Peyer's patch (tissue), 4 donors: Measurements from ENCODE around the gene CTSC.

ENCODE experiments used
- CTCF ChIP-seq, 6 experiments: fragments of 450-650 bp in 4 of 6; fragments of 200-600 bp in 2 of 6; sonication (generic) in 1 of 6; IDR thresholded peaks; one replicate each; pipeline ENCODE4 v1.5.1; 2017 to 2019; ENCODE audit warnings: antibody characterized with exemption in 6 of 6, mild to moderate bottlenecking in 3 of 6, moderate library complexity in 1 of 6
- POLR2A ChIP-seq, 2 donors: fragments of 450-650 bp; IDR thresholded peaks; one replicate each; pipeline ENCODE4 v1.5.1; 2017; ENCODE audit warnings: antibody characterized with exemption in 2 of 2, mild to moderate bottlenecking in 2 of 2, moderate library complexity in 2 of 2

GRCh38 chr11:88282747-88283515 is 54.6 kb downstream of the CTSC start:
- TF ChIP-seq CTCF (IDR thresholded peaks at IDR 0.05) (no peak), POLR2A (IDR thresholded peaks at IDR 0.05) (no peak)
